Measurements from ENCODE around the gene CD2AP. TPM values are rescaled to one million over a fixed set of nuclear protein-coding genes. Genes with fewer than 3 reads are reported as not detected.

CD2AP gene
- total and polyA plus RNA-seq, 9 of the 15 experiments (the other 6 are each of a cell fraction or from before 2014, with no cell fraction given), result 9.4 to 69.7 (median 38.7) TPM

DNA sequence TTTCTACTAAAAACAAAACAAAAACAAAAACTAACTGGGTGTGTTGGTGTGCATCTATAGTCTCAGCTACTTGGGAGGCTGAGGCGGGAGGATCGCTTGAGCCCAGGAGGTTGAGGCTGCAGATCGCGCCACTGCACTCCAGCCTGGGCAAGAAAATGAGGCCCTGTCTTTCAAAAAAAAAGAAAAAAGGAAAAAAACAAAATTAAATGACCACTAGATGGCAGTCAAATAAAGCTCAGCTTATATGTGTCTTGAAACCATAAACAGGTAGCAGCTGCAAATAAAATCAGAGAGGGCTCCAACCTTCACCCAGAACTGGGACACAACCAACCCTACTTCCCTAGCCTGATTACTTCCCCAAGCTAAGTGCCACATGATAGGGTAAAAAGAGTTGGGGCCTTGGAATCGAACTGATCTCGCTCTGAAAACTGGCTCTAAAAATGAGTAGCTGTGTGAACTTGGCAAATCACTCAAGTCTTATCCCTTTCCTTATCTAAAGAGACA, 153.7 kb downstream of the CD2AP start (continued):
- TF ChIP-seq, protein P1, sequence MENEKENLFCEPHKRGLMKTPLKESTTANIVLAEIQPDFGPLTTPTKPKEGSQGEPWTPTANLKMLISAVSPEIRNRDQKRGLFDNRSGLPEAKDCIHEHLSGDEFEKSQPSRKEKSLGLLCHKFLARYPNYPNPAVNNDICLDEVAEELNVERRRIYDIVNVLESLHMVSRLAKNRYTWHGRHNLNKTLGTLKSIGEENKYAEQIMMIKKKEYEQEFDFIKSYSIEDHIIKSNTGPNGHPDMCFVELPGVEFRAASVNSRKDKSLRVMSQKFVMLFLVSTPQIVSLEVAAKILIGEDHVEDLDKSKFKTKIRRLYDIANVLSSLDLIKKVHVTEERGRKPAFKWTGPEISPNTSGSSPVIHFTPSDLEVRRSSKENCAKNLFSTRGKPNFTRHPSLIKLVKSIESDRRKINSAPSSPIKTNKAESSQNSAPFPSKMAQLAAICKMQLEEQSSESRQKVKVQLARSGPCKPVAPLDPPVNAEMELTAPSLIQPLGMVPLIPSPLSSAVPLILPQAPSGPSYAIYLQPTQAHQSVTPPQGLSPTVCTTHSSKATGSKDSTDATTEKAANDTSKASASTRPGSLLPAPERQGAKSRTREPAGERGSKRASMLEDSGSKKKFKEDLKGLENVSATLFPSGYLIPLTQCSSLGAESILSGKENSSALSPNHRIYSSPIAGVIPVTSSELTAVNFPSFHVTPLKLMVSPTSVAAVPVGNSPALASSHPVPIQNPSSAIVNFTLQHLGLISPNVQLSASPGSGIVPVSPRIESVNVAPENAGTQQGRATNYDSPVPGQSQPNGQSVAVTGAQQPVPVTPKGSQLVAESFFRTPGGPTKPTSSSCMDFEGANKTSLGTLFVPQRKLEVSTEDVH (IDR thresholded peaks at IDR 0.05; ENCODE audit: low read depth, partially characterized antibody), result peak; percentile 27
- TF ChIP-seq HLTF (IDR thresholded peaks at IDR 0.05), result 0 out of 2 replicates have a peak, but pooled peaks have one; percentile 28
- TF ChIP-seq SMARCA5 (IDR thresholded peaks at IDR 0.05), result peak; percentile 70
- TF ChIP-seq, protein P2, sequence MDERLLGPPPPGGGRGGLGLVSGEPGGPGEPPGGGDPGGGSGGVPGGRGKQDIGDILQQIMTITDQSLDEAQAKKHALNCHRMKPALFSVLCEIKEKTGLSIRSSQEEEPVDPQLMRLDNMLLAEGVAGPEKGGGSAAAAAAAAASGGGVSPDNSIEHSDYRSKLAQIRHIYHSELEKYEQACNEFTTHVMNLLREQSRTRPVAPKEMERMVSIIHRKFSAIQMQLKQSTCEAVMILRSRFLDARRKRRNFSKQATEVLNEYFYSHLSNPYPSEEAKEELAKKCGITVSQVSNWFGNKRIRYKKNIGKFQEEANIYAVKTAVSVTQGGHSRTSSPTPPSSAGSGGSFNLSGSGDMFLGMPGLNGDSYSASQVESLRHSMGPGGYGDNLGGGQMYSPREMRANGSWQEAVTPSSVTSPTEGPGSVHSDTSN (CRISPR knock-in tag; IDR thresholded peaks at IDR 0.05; ENCODE audit: low read depth), result no peak
- TF ChIP-seq, protein P2 (tag; conservative IDR thresholded peaks at IDR 0.05; ENCODE audit: low read depth), result peak; percentile 24; the same call in 1 of the 2 replicates
- 0 out of 2 replicates have a peak, but pooled peaks have one; percentile 42 for TF ChIP-seq SMAD4 (CRISPR knock-in tag; conservative IDR thresholded peaks at IDR 0.05)
- 0 out of 4 replicates have a peak, but pooled peaks of 1 of the 2 experiments have one; percentile 30 for TF ChIP-seq KDM1A (IDR thresholded peaks at IDR 0.05)
- TF ChIP-seq SMAD2 (IDR thresholded peaks at IDR 0.05; ENCODE audit: low read depth, low read length), result no peak
- TF ChIP-seq CC2D1A (IDR thresholded peaks at IDR 0.05), result peak; percentile 84
- peak; percentile 79 to 80 for TF ChIP-seq RAD21 (CRISPR knock-in tag; conservative IDR thresholded peaks at IDR 0.05 in 1 of 2, IDR thresholded peaks at IDR 0.05 in 1 of 2)
- no peak for TF ChIP-seq ZNF507 (tag; conservative IDR thresholded peaks at IDR 0.05)
- TF ChIP-seq MED1 (CRISPR knock-in tag; IDR thresholded peaks at IDR 0.05; ENCODE audit: borderline replicate concordance), result no peak
- 0 out of 2 replicates have a peak, but pooled peaks have one; percentile 13 for TF ChIP-seq KHSRP (IDR thresholded peaks at IDR 0.05)
- TF ChIP-seq, protein P3, sequence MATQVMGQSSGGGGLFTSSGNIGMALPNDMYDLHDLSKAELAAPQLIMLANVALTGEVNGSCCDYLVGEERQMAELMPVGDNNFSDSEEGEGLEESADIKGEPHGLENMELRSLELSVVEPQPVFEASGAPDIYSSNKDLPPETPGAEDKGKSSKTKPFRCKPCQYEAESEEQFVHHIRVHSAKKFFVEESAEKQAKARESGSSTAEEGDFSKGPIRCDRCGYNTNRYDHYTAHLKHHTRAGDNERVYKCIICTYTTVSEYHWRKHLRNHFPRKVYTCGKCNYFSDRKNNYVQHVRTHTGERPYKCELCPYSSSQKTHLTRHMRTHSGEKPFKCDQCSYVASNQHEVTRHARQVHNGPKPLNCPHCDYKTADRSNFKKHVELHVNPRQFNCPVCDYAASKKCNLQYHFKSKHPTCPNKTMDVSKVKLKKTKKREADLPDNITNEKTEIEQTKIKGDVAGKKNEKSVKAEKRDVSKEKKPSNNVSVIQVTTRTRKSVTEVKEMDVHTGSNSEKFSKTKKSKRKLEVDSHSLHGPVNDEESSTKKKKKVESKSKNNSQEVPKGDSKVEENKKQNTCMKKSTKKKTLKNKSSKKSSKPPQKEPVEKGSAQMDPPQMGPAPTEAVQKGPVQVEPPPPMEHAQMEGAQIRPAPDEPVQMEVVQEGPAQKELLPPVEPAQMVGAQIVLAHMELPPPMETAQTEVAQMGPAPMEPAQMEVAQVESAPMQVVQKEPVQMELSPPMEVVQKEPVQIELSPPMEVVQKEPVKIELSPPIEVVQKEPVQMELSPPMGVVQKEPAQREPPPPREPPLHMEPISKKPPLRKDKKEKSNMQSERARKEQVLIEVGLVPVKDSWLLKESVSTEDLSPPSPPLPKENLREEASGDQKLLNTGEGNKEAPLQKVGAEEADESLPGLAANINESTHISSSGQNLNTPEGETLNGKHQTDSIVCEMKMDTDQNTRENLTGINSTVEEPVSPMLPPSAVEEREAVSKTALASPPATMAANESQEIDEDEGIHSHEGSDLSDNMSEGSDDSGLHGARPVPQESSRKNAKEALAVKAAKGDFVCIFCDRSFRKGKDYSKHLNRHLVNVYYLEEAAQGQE (IDR thresholded peaks at IDR 0.05; ENCODE audit: borderline replicate concordance), result peak; percentile 68; the same call in 1 of the 2 replicates
- TF ChIP-seq, protein P3 (CRISPR knock-in tag; IDR thresholded peaks at IDR 0.05; ENCODE audit: low read depth), result no peak
- no peak for TF ChIP-seq NCOA4 (IDR thresholded peaks at IDR 0.05; ENCODE audit: partially characterized antibody)
